ENCODE data around the gene CAMK1D. TPM values are rescaled to one million over a fixed set of nuclear protein-coding genes. Genes with fewer than 3 reads are reported as not detected.

The CAMK1D gene
- total and polyA plus RNA-seq, 2 of the 8 experiments (the other 6 are each of a cell fraction or from before 2014, with no cell fraction given) = 3.5 to 10.6 TPM

DNA sequence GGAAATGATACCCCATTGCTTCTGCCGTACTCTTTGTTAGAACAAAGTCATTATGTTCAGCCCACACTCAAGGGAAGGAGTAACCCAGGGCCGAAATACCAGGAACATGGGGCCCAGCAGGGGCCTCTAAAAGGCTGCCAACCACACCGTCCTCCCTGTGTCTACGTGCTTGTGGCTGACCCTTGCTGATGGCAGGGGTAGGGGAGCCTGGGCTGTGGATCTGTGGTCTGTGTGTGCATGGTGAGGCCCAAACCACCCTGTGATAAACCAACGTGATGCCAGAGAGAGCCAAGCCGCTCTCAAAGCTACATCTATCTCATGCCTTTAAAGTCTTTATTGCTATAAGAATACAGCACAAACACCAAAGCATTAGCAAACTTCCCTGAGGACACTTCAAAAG, 493.0 kb downstream of the CAMK1D start (continued):
- TF ChIP-seq CHD7 (IDR thresholded peaks at IDR 0.05; ENCODE audit: insufficient replicate concordance, low read length) (no peak), HDAC2 (IDR thresholded peaks at IDR 0.05; ENCODE audit: borderline replicate concordance in 1 of 2, low read depth in 2 of 2, low read length in 2 of 2) (no peak), CHD2 (IDR thresholded peaks at IDR 0.05; ENCODE audit: low read length) (no peak), HDAC6 (IDR thresholded peaks at IDR 0.05; ENCODE audit: low read depth, low read length) (no peak), RXRA (IDR thresholded peaks at IDR 0.05; ENCODE audit: insufficient read depth, low read depth, low read length) (no peak), YY1 (IDR thresholded peaks at IDR 0.05; ENCODE audit: low read depth, low read length) (no peak), CREB1 (IDR thresholded peaks at IDR 0.05) (no peak), ATF2 (IDR thresholded peaks at IDR 0.05; ENCODE audit: low read length) (no peak)

Data from H1 (cell line).